Activated CD8-positive, alpha-beta memory T cell treated with anti-CD3 and anti-CD28 coated beads, Interleukin-2, amount 50 U/mL, for 4 hours (primary cell): Measurements from ENCODE around the gene TMEM207.

ENCODE experiments used
- DNase-seq: peaks from one replicate; pipeline ENCODE4 v3.0.0-alpha.2; 2020

TMEM207 gene

DNA sequence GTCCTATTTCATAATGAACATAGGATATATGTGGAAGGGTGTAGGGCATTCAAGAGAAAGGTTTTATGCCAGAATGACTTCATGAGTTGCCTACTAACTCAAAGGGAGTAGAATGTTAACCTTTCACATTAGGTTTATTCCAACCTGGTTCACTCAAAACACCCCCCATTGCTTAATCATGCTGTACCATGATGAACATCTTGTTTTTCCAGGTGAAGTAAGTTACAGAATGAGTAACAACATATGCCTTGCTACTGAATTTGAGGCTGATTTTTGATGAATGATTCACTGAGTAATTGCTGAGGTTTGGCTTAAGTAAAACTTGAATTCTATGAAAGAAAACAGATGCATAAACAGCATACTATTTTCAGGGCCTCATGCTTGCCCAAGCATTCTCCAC is 67.6 kb downstream of the TMEM207 start:
- no peak for DNase-seq

DNA sequence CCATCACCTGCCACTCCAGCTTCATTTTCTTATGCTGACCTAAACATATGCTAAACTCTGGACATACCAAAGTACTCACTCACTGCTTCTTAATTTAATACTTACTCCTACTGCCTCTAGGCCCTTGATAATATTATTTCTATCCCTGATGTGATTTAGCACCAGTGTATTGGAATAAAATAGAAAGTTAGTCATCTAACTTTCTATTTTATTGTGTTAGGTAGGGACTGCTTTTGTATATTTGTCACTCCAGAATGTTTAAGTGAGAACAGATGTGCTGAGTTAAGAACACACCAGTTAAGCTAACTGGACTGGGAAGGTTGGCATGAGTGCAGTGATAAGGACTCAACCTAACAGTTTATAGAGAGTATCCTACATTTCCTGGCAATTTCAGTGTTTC is 68.3 kb downstream of the TMEM207 start:
- DNase-seq, result no peak

DNA sequence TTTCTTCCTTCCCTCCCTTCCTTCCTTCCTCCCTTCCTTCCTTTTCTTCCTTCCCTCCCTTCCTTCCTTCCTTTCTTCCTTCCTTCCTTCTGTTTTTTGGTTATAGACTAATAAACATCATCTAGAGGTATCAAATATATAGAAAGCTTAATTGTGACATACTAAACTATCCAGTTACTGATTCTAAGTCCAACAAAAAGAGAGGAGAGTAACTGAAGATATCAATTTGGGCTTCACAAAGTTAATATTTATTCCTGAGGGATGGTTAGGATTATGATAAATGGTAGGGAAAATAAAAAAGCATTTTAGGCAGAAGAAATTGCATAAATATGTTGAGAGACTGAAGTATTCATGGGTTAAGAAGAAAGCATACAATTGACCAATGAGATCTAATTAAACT is 69.5 kb downstream of the TMEM207 start:
- DNase-seq, result no peak
